ENCODE measurements around the gene COL1A2. TPM values are rescaled to one million over a fixed set of nuclear protein-coding genes. Genes with fewer than 3 reads are reported as not detected.

Gene COL1A2
- total and polyA plus RNA-seq, 2 of the 13 experiments (the other 11 are each of a cell fraction or from before 2014, with no cell fraction given), result not detected

GRCh38 chr7:94476251-94476840 is 81.7 kb downstream of the COL1A2 start (continued):
- TF ChIP-seq GLI4 (CRISPR knock-in tag; IDR thresholded peaks at IDR 0.05; ENCODE audit: borderline replicate concordance) (no peak), CTCF (CRISPR knock-in tag; IDR thresholded peaks at IDR 0.05) (no peak), IKZF4 (CRISPR knock-in tag; IDR thresholded peaks at IDR 0.05; ENCODE audit: borderline replicate concordance, low read depth, not compliant biosample characterization) (no peak), MBNL3 (CRISPR knock-in tag; conservative IDR thresholded peaks at IDR 0.05) (no peak), ZNF678 (CRISPR knock-in tag; IDR thresholded peaks at IDR 0.05) (no peak), EP300 (IDR thresholded peaks at IDR 0.05; ENCODE audit: low read depth in 2 of 2, low read length in 2 of 2) (peak in 1 of 2 experiments; percentile 5; a peak in 1 of 4 replicates), EP300 (CRISPR knock-in tag; IDR thresholded peaks at IDR 0.05; ENCODE audit: borderline replicate concordance) (no peak), ZNF772 (CRISPR knock-in tag; IDR thresholded peaks at IDR 0.05) (no peak), GATAD2A (CRISPR knock-in tag; IDR thresholded peaks at IDR 0.05) (peak; percentile 42), RBFOX2 (IDR thresholded peaks at IDR 0.05; ENCODE audit: low read depth, low read length) (no peak), ZNF383 (CRISPR knock-in tag; IDR thresholded peaks at IDR 0.05; ENCODE audit: borderline replicate concordance) (no peak), SMARCE1 (IDR thresholded peaks at IDR 0.05; ENCODE audit: borderline replicate concordance) (no peak)

DNA sequence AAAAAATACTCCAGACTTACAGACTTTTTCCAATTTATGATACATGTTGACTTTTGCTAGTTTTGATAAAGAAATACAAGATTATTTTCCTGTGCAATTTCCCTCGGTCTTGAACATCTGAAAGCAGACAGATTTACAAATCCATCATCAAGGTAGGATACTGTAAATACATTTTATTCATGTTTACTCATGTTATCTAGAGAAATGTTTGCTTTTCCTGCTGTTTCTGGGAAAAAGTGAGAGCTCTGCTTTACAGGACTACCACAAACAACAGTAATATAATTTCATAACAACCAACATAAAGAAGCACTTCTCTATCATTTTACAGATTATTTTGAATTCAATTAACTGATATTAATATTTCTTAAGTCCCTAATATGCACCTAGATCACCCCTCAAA is 83.2 kb downstream of the COL1A2 start:
- no TSS peak for BruUV-seq (replicated peaks)
- H3K27me3 ChIP-seq (ENCODE audit: control insufficient read depth in 1 of 2, insufficient read depth in 2 of 2, low read length in 2 of 2), result no peaks in the 10 kb centered on the region
- WGBS (ENCODE audit: low lambda C conversion rate), result 0% methylated on average over 1 of the region's 1 CpG
- H2AFZ ChIP-seq (ENCODE audit: low read length), result no peak overlapping the region
- H3K9ac ChIP-seq (ENCODE audit: insufficient read depth, low read depth, low read length), result no peak overlapping the region
- H3K27ac ChIP-seq (ENCODE audit: extremely low read length, insufficient read depth, low read length), result no peak overlapping the region
- ATAC-seq, result no peak
- FAIRE-seq, result no peak
- H3K36me3 ChIP-seq (replicated peaks in 1 of 2; ENCODE audit: control insufficient read depth in 1 of 2, insufficient read depth in 2 of 2, low read length in 2 of 2), result no peaks in the 10 kb centered on the region
- intact Hi-C loops (cut with micrococcal nuclease; ENCODE audit: unreplicated experiment) (no loop called here), in situ Hi-C loops (cut with HindIII; ENCODE audit: extremely low pct_ligation_motif_present, low pct_unique_long_range_greater_than_20kb) (no loop called here)
- ChIA-PET CTCF (ENCODE audit: low intra/inter-chr PET ratio, low total read pairs) (no interaction called here), POLR2A (no interaction called here)
- H3K4me1 ChIP-seq (ENCODE audit: insufficient read depth, low read length), result peaks cover 30% of the 10 kb centered on the region
- H3K9me3 ChIP-seq (ENCODE audit: low read length), result no peaks in the 10 kb centered on the region
- no peaks in the 10 kb centered on the region for H4K20me1 ChIP-seq (ENCODE audit: insufficient read depth, low read length)
- DNase-seq (ENCODE audit: low spot score), result peak; percentile 5
- H3K79me2 ChIP-seq (ENCODE audit: insufficient read depth, low read length), result no peaks in the 10 kb centered on the region
- no peak overlapping the region for H3K4me3 ChIP-seq (replicated peaks in 1 of 3; ENCODE audit: insufficient read depth in 1 of 3, low read depth in 2 of 3, low read length in 3 of 3)
- H3K4me2 ChIP-seq (ENCODE audit: low read depth, low read length), result peak overlapping the region; percentile 16
- no peak for TF ChIP-seq MBNL3 (CRISPR knock-in tag; conservative IDR thresholded peaks at IDR 0.05)
- no peak for TF ChIP-seq GTF2F1 (IDR thresholded peaks at IDR 0.05; ENCODE audit: low read length)
- TF ChIP-seq NFE2L1 (CRISPR knock-in tag; IDR thresholded peaks at IDR 0.05; ENCODE audit: borderline replicate concordance), result no peak
- TF ChIP-seq NFIC (IDR thresholded peaks at IDR 0.05; ENCODE audit: low read length), result peak; percentile 47; the same call in 1 of the 2 replicates
- no peak for TF ChIP-seq RELA (CRISPR knock-in tag; IDR thresholded peaks at IDR 0.05)
- no peak for TF ChIP-seq HOXA3 (CRISPR knock-in tag; IDR thresholded peaks at IDR 0.05)
- TF ChIP-seq ZBTB1 (CRISPR knock-in tag; IDR thresholded peaks at IDR 0.05; ENCODE audit: borderline replicate concordance), result no peak
- TF ChIP-seq ZNF775 (CRISPR knock-in tag; IDR thresholded peaks at IDR 0.05; ENCODE audit: borderline replicate concordance), result no peak
- no peak for TF ChIP-seq ZNF569 (CRISPR knock-in tag; IDR thresholded peaks at IDR 0.05; ENCODE audit: borderline replicate concordance)
- TF ChIP-seq HIVEP1 (CRISPR knock-in tag; IDR thresholded peaks at IDR 0.05), result no peak
- TF ChIP-seq, protein P1, sequence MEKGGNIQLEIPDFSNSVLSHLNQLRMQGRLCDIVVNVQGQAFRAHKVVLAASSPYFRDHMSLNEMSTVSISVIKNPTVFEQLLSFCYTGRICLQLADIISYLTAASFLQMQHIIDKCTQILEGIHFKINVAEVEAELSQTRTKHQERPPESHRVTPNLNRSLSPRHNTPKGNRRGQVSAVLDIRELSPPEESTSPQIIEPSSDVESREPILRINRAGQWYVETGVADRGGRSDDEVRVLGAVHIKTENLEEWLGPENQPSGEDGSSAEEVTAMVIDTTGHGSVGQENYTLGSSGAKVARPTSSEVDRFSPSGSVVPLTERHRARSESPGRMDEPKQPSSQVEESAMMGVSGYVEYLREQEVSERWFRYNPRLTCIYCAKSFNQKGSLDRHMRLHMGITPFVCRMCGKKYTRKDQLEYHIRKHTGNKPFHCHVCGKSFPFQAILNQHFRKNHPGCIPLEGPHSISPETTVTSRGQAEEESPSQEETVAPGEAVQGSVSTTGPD (CRISPR knock-in tag; IDR thresholded peaks at IDR 0.05), result no peak
- no peak for TF ChIP-seq SP140L (CRISPR knock-in tag; IDR thresholded peaks at IDR 0.05; ENCODE audit: borderline replicate concordance)
